ENCODE results near the gene PIM3. TPM values are rescaled to one million over a fixed set of nuclear protein-coding genes. Genes with fewer than 3 reads are reported as not detected.
A peak's percentile ranks its signal among the peaks of the same experiment; 100 is the strongest.

Gene PIM3
- total and polyA plus RNA-seq, 10 of the 15 experiments (the other 5 are each of a cell fraction or from before 2014, with no cell fraction given): 0.31 to 60.8 (median 12.4) TPM

DNA sequence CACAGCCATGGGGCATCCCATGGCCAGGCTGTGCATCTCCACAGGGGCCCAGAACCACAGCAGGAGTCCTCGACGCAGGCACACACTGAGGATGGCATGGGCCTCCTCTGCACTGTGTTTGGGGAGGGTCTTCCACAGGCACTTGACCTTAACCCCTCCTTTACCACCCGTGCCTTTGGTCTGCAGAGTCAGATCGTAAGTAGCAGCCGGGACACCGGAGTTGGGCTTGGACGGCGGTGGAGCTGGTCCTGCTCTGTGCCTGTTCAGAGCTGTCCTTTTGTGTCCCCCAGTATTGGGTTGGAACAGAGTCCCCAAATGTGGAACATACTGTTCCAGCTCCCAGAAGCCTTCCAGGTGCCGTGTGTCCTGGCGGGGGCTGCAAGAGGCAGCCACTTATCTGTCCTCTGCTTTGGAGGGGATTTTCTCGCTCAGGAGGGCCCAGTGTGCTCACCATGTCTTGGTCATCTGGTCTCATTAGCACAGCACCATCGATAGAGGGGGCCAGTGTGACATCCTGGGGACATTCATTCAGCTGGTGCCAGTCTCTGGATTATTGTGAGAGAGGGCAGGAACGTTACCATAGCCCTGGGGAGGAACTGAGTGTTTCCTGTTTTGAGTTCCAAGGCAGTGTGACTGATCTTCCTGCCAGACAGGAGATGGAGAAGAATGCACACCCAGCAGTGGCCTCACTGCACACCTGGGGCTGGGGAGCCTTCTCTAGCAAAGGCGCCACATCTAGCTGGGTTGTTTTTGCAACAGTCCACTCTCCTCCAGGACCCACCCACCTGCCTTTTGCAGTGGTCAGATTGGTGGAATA lies 29.8 kb upstream of the PIM3 start (continued):
- no peak for TF ChIP-seq JUND (IDR thresholded peaks at IDR 0.05; ENCODE audit: low read depth, low read length)
- TF ChIP-seq KLF5 (IDR thresholded peaks at IDR 0.05; ENCODE audit: partially characterized antibody): no peak
- TF ChIP-seq, protein P1, sequence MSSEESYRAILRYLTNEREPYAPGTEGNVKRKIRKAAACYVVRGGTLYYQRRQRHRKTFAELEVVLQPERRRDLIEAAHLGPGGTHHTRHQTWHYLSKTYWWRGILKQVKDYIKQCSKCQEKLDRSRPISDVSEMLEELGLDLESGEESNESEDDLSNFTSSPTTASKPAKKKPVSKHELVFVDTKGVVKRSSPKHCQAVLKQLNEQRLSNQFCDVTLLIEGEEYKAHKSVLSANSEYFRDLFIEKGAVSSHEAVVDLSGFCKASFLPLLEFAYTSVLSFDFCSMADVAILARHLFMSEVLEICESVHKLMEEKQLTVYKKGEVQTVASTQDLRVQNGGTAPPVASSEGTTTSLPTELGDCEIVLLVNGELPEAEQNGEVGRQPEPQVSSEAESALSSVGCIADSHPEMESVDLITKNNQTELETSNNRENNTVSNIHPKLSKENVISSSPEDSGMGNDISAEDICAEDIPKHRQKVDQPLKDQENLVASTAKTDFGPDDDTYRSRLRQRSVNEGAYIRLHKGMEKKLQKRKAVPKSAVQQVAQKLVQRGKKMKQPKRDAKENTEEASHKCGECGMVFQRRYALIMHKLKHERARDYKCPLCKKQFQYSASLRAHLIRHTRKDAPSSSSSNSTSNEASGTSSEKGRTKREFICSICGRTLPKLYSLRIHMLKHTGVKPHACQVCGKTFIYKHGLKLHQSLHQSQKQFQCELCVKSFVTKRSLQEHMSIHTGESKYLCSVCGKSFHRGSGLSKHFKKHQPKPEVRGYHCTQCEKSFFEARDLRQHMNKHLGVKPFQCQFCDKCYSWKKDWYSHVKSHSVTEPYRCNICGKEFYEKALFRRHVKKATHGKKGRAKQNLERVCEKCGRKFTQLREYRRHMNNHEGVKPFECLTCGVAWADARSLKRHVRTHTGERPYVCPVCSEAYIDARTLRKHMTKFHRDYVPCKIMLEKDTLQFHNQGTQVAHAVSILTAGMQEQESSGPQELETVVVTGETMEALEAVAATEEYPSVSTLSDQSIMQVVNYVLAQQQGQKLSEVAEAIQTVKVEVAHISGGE (CRISPR knock-in tag; IDR thresholded peaks at IDR 0.05): no peak
- TF ChIP-seq, protein P2, sequence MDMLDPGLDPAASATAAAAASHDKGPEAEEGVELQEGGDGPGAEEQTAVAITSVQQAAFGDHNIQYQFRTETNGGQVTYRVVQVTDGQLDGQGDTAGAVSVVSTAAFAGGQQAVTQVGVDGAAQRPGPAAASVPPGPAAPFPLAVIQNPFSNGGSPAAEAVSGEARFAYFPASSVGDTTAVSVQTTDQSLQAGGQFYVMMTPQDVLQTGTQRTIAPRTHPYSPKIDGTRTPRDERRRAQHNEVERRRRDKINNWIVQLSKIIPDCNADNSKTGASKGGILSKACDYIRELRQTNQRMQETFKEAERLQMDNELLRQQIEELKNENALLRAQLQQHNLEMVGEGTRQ (IDR thresholded peaks at IDR 0.05; ENCODE audit: borderline replicate concordance, low read depth, low read length): no peak
- no peak for TF ChIP-seq ZSCAN29 (IDR thresholded peaks at IDR 0.05)
- no peak for TF ChIP-seq ZNF207 (IDR thresholded peaks at IDR 0.05; ENCODE audit: borderline replicate concordance)
- TF ChIP-seq TCF12 (IDR thresholded peaks at IDR 0.05; ENCODE audit: low read depth, low read length): 0 out of 2 replicates have a peak, but pooled peaks have one; percentile 8
- TF ChIP-seq ZBED1 (IDR thresholded peaks at IDR 0.05; ENCODE audit: borderline replicate concordance): no peak
- TF ChIP-seq, protein P3, sequence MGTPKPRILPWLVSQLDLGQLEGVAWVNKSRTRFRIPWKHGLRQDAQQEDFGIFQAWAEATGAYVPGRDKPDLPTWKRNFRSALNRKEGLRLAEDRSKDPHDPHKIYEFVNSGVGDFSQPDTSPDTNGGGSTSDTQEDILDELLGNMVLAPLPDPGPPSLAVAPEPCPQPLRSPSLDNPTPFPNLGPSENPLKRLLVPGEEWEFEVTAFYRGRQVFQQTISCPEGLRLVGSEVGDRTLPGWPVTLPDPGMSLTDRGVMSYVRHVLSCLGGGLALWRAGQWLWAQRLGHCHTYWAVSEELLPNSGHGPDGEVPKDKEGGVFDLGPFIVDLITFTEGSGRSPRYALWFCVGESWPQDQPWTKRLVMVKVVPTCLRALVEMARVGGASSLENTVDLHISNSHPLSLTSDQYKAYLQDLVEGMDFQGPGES (IDR thresholded peaks at IDR 0.05): no peak
- TF ChIP-seq, protein P4, sequence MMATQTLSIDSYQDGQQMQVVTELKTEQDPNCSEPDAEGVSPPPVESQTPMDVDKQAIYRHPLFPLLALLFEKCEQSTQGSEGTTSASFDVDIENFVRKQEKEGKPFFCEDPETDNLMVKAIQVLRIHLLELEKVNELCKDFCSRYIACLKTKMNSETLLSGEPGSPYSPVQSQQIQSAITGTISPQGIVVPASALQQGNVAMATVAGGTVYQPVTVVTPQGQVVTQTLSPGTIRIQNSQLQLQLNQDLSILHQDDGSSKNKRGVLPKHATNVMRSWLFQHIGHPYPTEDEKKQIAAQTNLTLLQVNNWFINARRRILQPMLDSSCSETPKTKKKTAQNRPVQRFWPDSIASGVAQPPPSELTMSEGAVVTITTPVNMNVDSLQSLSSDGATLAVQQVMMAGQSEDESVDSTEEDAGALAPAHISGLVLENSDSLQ (IDR thresholded peaks at IDR 0.05): peak; percentile 22; the same call in 1 of the 2 replicates
- no peak for TF ChIP-seq MEF2B (IDR thresholded peaks at IDR 0.05; ENCODE audit: partially characterized antibody, poor library complexity, severe bottlenecking)
- no peak for TF ChIP-seq STAT3 (IDR thresholded peaks at IDR 0.05; ENCODE audit: low read depth, low read length)
- TF ChIP-seq SPI1 (IDR thresholded peaks at IDR 0.05; ENCODE audit: borderline replicate concordance, insufficient read depth, low read depth, low read length): peak; percentile 75
- TF ChIP-seq LARP7 (IDR thresholded peaks at IDR 0.05): 0 out of 2 replicates have a peak, but pooled peaks have one; percentile 8
- TF ChIP-seq, protein P5, sequence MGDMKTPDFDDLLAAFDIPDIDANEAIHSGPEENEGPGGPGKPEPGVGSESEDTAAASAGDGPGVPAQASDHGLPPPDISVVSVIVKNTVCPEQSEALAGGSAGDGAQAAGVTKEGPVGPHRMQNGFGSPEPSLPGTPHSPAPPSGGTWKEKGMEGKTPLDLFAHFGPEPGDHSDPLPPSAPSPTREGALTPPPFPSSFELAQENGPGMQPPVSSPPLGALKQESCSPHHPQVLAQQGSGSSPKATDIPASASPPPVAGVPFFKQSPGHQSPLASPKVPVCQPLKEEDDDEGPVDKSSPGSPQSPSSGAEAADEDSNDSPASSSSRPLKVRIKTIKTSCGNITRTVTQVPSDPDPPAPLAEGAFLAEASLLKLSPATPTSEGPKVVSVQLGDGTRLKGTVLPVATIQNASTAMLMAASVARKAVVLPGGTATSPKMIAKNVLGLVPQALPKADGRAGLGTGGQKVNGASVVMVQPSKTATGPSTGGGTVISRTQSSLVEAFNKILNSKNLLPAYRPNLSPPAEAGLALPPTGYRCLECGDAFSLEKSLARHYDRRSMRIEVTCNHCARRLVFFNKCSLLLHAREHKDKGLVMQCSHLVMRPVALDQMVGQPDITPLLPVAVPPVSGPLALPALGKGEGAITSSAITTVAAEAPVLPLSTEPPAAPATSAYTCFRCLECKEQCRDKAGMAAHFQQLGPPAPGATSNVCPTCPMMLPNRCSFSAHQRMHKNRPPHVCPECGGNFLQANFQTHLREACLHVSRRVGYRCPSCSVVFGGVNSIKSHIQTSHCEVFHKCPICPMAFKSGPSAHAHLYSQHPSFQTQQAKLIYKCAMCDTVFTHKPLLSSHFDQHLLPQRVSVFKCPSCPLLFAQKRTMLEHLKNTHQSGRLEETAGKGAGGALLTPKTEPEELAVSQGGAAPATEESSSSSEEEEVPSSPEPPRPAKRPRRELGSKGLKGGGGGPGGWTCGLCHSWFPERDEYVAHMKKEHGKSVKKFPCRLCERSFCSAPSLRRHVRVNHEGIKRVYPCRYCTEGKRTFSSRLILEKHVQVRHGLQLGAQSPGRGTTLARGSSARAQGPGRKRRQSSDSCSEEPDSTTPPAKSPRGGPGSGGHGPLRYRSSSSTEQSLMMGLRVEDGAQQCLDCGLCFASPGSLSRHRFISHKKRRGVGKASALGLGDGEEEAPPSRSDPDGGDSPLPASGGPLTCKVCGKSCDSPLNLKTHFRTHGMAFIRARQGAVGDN (IDR thresholded peaks at IDR 0.05): no peak
- peak; percentile 58 for TF ChIP-seq IKZF1 (conservative IDR thresholded peaks at IDR 0.05)
- TF ChIP-seq IKZF2 (IDR thresholded peaks at IDR 0.05): peak in 1 of 2 experiments; percentile 57; a peak in 1 of 4 replicates
- no peak for TF ChIP-seq PAX5 (IDR thresholded peaks at IDR 0.05; ENCODE audit: borderline replicate concordance, low read depth, low read length)
- no peak for TF ChIP-seq GABPA (IDR thresholded peaks at IDR 0.05; ENCODE audit: low read depth)
